ENCODE data around the gene SLC6A9. TPM values are rescaled to one million over a fixed set of nuclear protein-coding genes. Genes with fewer than 3 reads are reported as not detected.

The SLC6A9 gene
- total and polyA plus RNA-seq, 2 of the 8 experiments (the other 6 are each of a cell fraction or from before 2014, with no cell fraction given), result 20.2 to 24.2 TPM

GRCh38 chr1:43985984-43986595 is 45.2 kb downstream of the SLC6A9 start:
- H4K91ac ChIP-seq (replicated peaks; ENCODE audit: insufficient read length, low read length), result no peak overlapping the region
- no peak overlapping the region for H4K8ac ChIP-seq (ENCODE audit: extremely low read depth, insufficient read depth, low read length)
- no peak overlapping the region for H2BK15ac ChIP-seq (ENCODE audit: low read length)
- H3K9me3 ChIP-seq (ENCODE audit: insufficient read depth in 2 of 2, low read depth in 1 of 2, low read length in 1 of 2), result no peaks in the 10 kb centered on the region
- H3K79me2 ChIP-seq (ENCODE audit: control insufficient read depth in 1 of 2, insufficient read depth in 2 of 2, low read length in 2 of 2), result no peaks in the 10 kb centered on the region
- no peak overlapping the region for H3K4me3 ChIP-seq (ENCODE audit: extremely low read depth in 1 of 4, insufficient read depth in 2 of 4, low read depth in 3 of 4, low read length in 4 of 4)
- no peaks in the 10 kb centered on the region for H3K27me3 ChIP-seq (replicated peaks in 1 of 4; ENCODE audit: control insufficient read depth in 3 of 4, extremely low read depth in 1 of 4, insufficient read depth in 3 of 4, low read length in 3 of 4)
- no peak overlapping the region for H2BK20ac ChIP-seq (ENCODE audit: low read length)
- no peak overlapping the region for H3K27ac ChIP-seq (ENCODE audit: low read depth, low read length)
- no peak overlapping the region for H3K18ac ChIP-seq (ENCODE audit: extremely low read depth, low read length)
- H2BK5ac ChIP-seq (ENCODE audit: low read depth, low read length), result no peak overlapping the region
- no peak overlapping the region for H2AK5ac ChIP-seq (ENCODE audit: low read depth, low read length)
- peaks cover 9% of the 10 kb centered on the region for H3K79me1 ChIP-seq (ENCODE audit: low read depth, low read length)
- no peak overlapping the region for H3K56ac ChIP-seq (replicated peaks; ENCODE audit: insufficient read length, low read depth, low read length)
- no peak for DNase-seq (ENCODE audit: low read depth in 1 of 2, low spot score in 2 of 2)
- no peak overlapping the region for H3K4ac ChIP-seq (replicated peaks; ENCODE audit: insufficient read length, low read depth, low read length)
- no peak overlapping the region for H3K9ac ChIP-seq (replicated peaks in 1 of 4; ENCODE audit: extremely low read depth in 1 of 4, low read depth in 3 of 4, low read length in 3 of 4)
- no peak for FAIRE-seq
- no peak overlapping the region for H3K4me2 ChIP-seq (ENCODE audit: insufficient read depth in 1 of 2, low read depth in 2 of 2, low read length in 2 of 2)
- H4K20me1 ChIP-seq (replicated peaks in 1 of 2; ENCODE audit: control insufficient read depth in 1 of 2, insufficient read depth in 2 of 2, low read length in 2 of 2), result peaks cover 0 to 18% of the 10 kb centered on the region in 2 experiments
- H4K5ac ChIP-seq (ENCODE audit: insufficient read length, low read depth, low read length), result no peak overlapping the region
- TF ChIP-seq RAD21 (IDR thresholded peaks at IDR 0.05 in 1 of 2, conservative IDR thresholded peaks at IDR 0.05 in 1 of 2; ENCODE audit: low read depth in 2 of 2, low read length in 2 of 2) (no peak), CTBP2 (IDR thresholded peaks at IDR 0.05; ENCODE audit: borderline replicate concordance, insufficient read depth, insufficient read length, low read length) (no peak), TCF12 (IDR thresholded peaks at IDR 0.05; ENCODE audit: low read depth, low read length) (no peak), KDM1A (IDR thresholded peaks at IDR 0.05; ENCODE audit: borderline replicate concordance, low read length) (no peak), SIN3A (conservative IDR thresholded peaks at IDR 0.05 in 1 of 2, IDR thresholded peaks at IDR 0.05 in 1 of 2; ENCODE audit: low read depth in 1 of 2, low read length in 2 of 2) (no peak), RBBP5 (IDR thresholded peaks at IDR 0.05; ENCODE audit: borderline replicate concordance, low read depth, low read length) (no peak), FOSL1 (IDR thresholded peaks at IDR 0.05; ENCODE audit: insufficient read depth, low read depth, low read length) (no peak)
- peaks cover 0 to 5% (median 2%) of the 10 kb centered on the region in 4 experiments; a peak in 3 of 7 replicates for H3K4me1 ChIP-seq (replicated peaks in 1 of 4; ENCODE audit: control insufficient read depth in 3 of 4, insufficient read depth in 4 of 4, low read length in 3 of 4)
- no peak overlapping the region for H3K14ac ChIP-seq (ENCODE audit: insufficient read length)
- H2AFZ ChIP-seq (ENCODE audit: low read length), result no peak overlapping the region
- peaks cover 3% of the 10 kb centered on the region; the same call in 1 of the 2 replicates for H3K23me2 ChIP-seq (ENCODE audit: low read depth, low read length)
- H3K23ac ChIP-seq (ENCODE audit: insufficient read length), result no peak overlapping the region
- H2BK12ac ChIP-seq (ENCODE audit: low read depth, low read length), result no peak overlapping the region
- whole genome bisulfite sequencing, 2 experiments (ENCODE audit: extremely low coverage in 1 of 2, insufficient coverage in 1 of 2, insufficient read length in 1 of 2, insufficient replicate concordance in 2 of 2, low coverage in 1 of 2, low lambda C conversion rate in 2 of 2, missing lambda C conversion rate in 1 of 2), result 91% methylated on average over 4 of the region's 4 CpGs; no CpG with 5 or more reads in 1 of the 2 experiments
- CTCF ChIA-PET (ENCODE audit: partially characterized antibody), result interaction anchor here (1.0 to 21.8 kb wide), 8 partner anchors 10 to 273 kb away, joined by 3 to 478 read pairs (median 17); partner anchors contain the start of gene ATP6V0B
- H2BK120ac ChIP-seq (replicated peaks; ENCODE audit: low read depth, low read length), result no peak overlapping the region
- POLR2A ChIA-PET (ENCODE audit: partially characterized antibody), result interaction anchor here (1.2 to 13.6 kb wide), 3 partner anchors 10 to 45 kb away, joined by 5 to 189 read pairs (median 47); partner anchors contain the start of genes ATP6V0B, B4GALT2, DPH2 and SLC6A9
- H3K36me3 ChIP-seq (ENCODE audit: control insufficient read depth in 2 of 4, insufficient read depth in 4 of 4, low read length in 3 of 4), result peaks cover 0 to 19% (median 9%) of the 10 kb centered on the region in 4 experiments; a peak in 4 of 8 replicates

Data from H1 (cell line).